Measurements from ENCODE around the gene PHKG1.

DNA sequence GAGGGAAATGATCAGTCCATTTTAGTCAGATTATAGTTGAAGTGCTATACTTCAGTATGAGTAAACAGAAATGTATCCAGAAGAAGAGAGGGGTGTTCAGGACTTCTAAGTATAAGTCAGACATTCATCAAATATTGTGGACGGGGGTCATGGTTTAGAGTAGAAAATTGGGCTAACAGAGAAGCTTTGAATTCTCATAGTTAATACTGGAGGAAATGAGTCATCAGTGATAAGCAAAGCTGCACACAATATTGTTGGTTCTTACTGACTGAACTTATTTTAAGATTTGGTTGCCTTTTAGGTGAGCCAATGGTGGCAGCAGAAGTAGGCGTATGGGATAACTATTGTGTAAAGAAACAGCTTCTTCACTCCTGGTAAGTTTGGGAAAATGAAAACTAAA lies 30.4 kb downstream of the PHKG1 start:
- TF ChIP-seq POLR2A (IDR thresholded peaks at IDR 0.05; ENCODE audit: low read depth, low read length) (no peak), TAF1 (IDR thresholded peaks at IDR 0.05; ENCODE audit: borderline replicate concordance, low read depth, low read length) (no peak), POLR2AphosphoS5 (IDR thresholded peaks at IDR 0.05; ENCODE audit: low read depth, low read length) (no peak)
